GM23338 (cell line): ENCODE results near the gene SLC25A47. TPM values are rescaled to one million over a fixed set of nuclear protein-coding genes. Genes with fewer than 3 reads are reported as not detected.

Source experiments
- ATAC-seq: fragments of 200-7000 bp; cut with Tn5 transposase; 3 replicates; pipeline ENCODE4 v1.9.1; 2020
- DNase-seq: peaks from one replicate; pipeline ENCODE4 v3.0.0-alpha.2; 2015; ENCODE audit warnings: low spot score
- H2AFZ ChIP-seq: fragments of 200-600 bp; sonication (generic); 2 replicates; pipeline ENCODE4 v1.8.0; 2016; ENCODE audit warnings: antibody characterized with exemption, mild to moderate bottlenecking, moderate library complexity
- H3F3A ChIP-seq: fragments of 200-600 bp; sonication (generic); replicated peaks from 2 replicates; pipeline ENCODE4 v1.8.0; 2017; ENCODE audit warnings: antibody characterized with exemption, mixed run types, low read depth
- H3K27ac ChIP-seq: fragments of 200-600 bp; sonication (generic); 2 replicates; pipeline ENCODE4 v1.6.1; 2016; ENCODE audit warnings: low read depth
- H3K27me3 ChIP-seq: fragments of 200-600 bp; sonication (generic); 2 replicates; pipeline ENCODE4 v1.8.0; 2016; ENCODE audit warnings: mild to moderate bottlenecking, mixed run types, moderate library complexity; ENCODE audit not compliant: insufficient read depth
- H3K36me3 ChIP-seq: fragments of 200-600 bp; sonication (generic); 2 replicates; pipeline ENCODE4 v1.8.0; 2016; ENCODE audit warnings: mild to moderate bottlenecking; ENCODE audit not compliant: insufficient read depth
- H3K4me1 ChIP-seq: fragments of 200-600 bp; sonication (generic); 2 replicates; pipeline ENCODE4 v1.8.0; 2016; ENCODE audit warnings: mild to moderate bottlenecking, moderate library complexity; ENCODE audit not compliant: insufficient read depth
- H3K4me2 ChIP-seq: fragments of 200-600 bp; sonication (generic); 2 replicates; pipeline ENCODE4 v1.7.1; 2017; ENCODE audit warnings: mixed run types
- H3K4me3 ChIP-seq: fragments of 200-600 bp; sonication (generic); 2 replicates; pipeline ENCODE4 v1.6.1; 2016; ENCODE audit warnings: mixed run types
- H3K79me2 ChIP-seq: fragments of 200-600 bp; sonication (generic); replicated peaks from 2 replicates; pipeline ENCODE4 v1.8.0; 2017; ENCODE audit warnings: mild to moderate bottlenecking; ENCODE audit not compliant: insufficient read depth
- H3K9me2 ChIP-seq: fragments of 200-600 bp; sonication (generic); 2 replicates; pipeline ENCODE4 v1.8.0; 2017; ENCODE audit not compliant: insufficient read depth
- H4K20me1 ChIP-seq: fragments of 200-600 bp; sonication (generic); replicated peaks from 2 replicates; pipeline ENCODE4 v1.8.0; 2017; ENCODE audit warnings: mild to moderate bottlenecking; ENCODE audit not compliant: insufficient read depth
- H3K27ac Mint-ChIP-seq: 2 replicates; pipeline ENCODE4 v1.8.0; 2020; ENCODE audit warnings: inconsistent platforms, mild to moderate bottlenecking, moderate library complexity, mixed read lengths
- H3K27me3 Mint-ChIP-seq: 3 replicates; pipeline ENCODE4 v1.8.0; 2022; ENCODE audit warnings: low read depth, mild to moderate bottlenecking, moderate library complexity, mixed read lengths, inconsistent platforms; ENCODE audit not compliant: insufficient read depth, poor library complexity
- H3K36me3 Mint-ChIP-seq: 3 replicates; pipeline ENCODE4 v1.8.0; 2021; ENCODE audit warnings: low read depth, mild to moderate bottlenecking, inconsistent platforms, moderate library complexity, mixed read lengths
- H3K4me1 Mint-ChIP-seq: 3 replicates; pipeline ENCODE4 v1.8.0; 2020; ENCODE audit warnings: mild to moderate bottlenecking, inconsistent platforms, mixed read lengths
- H3K4me3 Mint-ChIP-seq: 3 replicates; pipeline ENCODE4 v1.8.0; 2021; ENCODE audit warnings: moderate library complexity, mild to moderate bottlenecking, inconsistent platforms, mixed read lengths
- H3K9me3 Mint-ChIP-seq: 3 replicates; pipeline ENCODE4 v1.8.0; 2020; ENCODE audit warnings: moderate library complexity, mild to moderate bottlenecking, inconsistent platforms, mixed read lengths
- CREB1 ChIP-seq: fragments of 250-450 bp; sonication (Bioruptor Pico); IDR thresholded peaks from 2 replicates; pipeline ENCODE4 v1.5.0; 2020; ENCODE audit warnings: low read depth, mild to moderate bottlenecking, moderate library complexity
- EZH2 ChIP-seq: fragments of 200-600 bp; sonication (generic); IDR thresholded peaks from one replicate; pipeline ENCODE4 v1.8.0; 2017; ENCODE audit warnings: antibody characterized with exemption, mild to moderate bottlenecking, low read depth; ENCODE audit not compliant: unreplicated experiment
- EZH2phosphoT487 ChIP-seq: fragments of 200-600 bp; sonication (generic); IDR thresholded peaks from one replicate; pipeline ENCODE4 v1.8.1; 2018; ENCODE audit warnings: antibody characterized with exemption; ENCODE audit not compliant: unreplicated experiment
- JUNB ChIP-seq: IDR thresholded peaks from one replicate; pipeline ENCODE4 v1.6.1; 2016; ENCODE audit warnings: antibody characterized with exemption; ENCODE audit not compliant: unreplicated experiment
- POLR2AphosphoS5 ChIP-seq: IDR thresholded peaks from 2 replicates; pipeline ENCODE4 v1.6.1; 2016; ENCODE audit warnings: antibody characterized with exemption, low read depth
- STAT1 ChIP-seq: IDR thresholded peaks from one replicate; pipeline ENCODE4 v1.6.1; 2016; ENCODE audit warnings: antibody characterized with exemption; ENCODE audit not compliant: unreplicated experiment
- polyA plus RNA-seq: library from polyadenylated mRNA; unstranded; fragments of >200 nt; fragmentation: Nextera tagmentation; extraction: Ambion mirVana; gene quantifications from 2 replicates; pipeline ENCODE4 v1.2.1, GENCODE V29; 2016
- total RNA-seq: library from RNA; depleted of rRNA; stranded (reverse); fragments of >200 nt; shearing (Covaris generic); gene quantifications from 2 replicates; pipeline ENCODE4 v1.2.3, GENCODE V29; 2014
- TF ChIP-seq, protein P1 (sequence below): fragments of 250-450 bp; sonication (Bioruptor Pico); IDR thresholded peaks from 2 replicates; pipeline ENCODE4 v1.5.0; 2020; ENCODE audit warnings: mild to moderate bottlenecking, moderate library complexity

SLC25A47 gene
- total and polyA plus RNA-seq, 2 experiments from 2014 or later: not detected

DNA sequence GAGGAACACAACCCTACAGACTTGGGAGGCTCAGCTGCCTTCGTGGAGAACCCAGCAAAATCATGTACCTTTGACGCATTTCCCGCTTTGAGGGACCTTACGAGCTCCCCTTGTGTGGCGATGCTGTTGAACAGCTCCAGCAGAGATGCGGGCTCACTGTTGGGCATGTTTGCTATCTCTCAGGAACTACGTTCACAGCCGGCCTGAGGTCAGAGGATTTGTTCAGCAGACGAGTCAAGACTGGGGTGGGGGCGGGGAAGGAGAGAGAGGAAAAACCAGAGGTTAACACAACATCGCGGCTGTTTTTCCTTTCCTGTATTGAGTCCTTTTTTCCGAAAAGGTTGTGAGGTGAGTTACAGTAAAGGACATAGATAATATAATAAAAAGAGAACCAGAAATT is 45.9 kb downstream of the SLC25A47 start:
- Histone ChIP-seq H2AFZ (no peak overlapping the region), H3K79me2 (peaks cover 39% of the 10 kb centered on the region), H3F3A (0 out of 2 replicates have a peak, but pooled peaks cover 3% of the 10 kb centered on the region), H4K20me1 (peaks cover 6% of the 10 kb centered on the region), H3K4me3 (no peak overlapping the region), H3K9me2 (no peaks in the 10 kb centered on the region), H3K4me2 (no peak overlapping the region), H3K27ac (no peak overlapping the region; the same call in 1 of the 2 replicates), H3K4me1 (peaks cover 18% of the 10 kb centered on the region), H3K27me3 (no peaks in the 10 kb centered on the region), H3K36me3 (peaks cover 35% of the 10 kb centered on the region; the same call in 1 of the 2 replicates)
- Mint-ChIP-seq H3K36me3 (peaks cover 88% of the 10 kb centered on the region), H3K4me3 (no peak overlapping the region), H3K9me3 (no peaks in the 10 kb centered on the region), H3K4me1 (peaks cover 24% of the 10 kb centered on the region), H3K27me3 (peaks cover 4% of the 10 kb centered on the region), H3K27ac (no peak overlapping the region)
- no peak for ATAC-seq
- TF ChIP-seq JUNB: no peak
- TF ChIP-seq, protein P1, sequence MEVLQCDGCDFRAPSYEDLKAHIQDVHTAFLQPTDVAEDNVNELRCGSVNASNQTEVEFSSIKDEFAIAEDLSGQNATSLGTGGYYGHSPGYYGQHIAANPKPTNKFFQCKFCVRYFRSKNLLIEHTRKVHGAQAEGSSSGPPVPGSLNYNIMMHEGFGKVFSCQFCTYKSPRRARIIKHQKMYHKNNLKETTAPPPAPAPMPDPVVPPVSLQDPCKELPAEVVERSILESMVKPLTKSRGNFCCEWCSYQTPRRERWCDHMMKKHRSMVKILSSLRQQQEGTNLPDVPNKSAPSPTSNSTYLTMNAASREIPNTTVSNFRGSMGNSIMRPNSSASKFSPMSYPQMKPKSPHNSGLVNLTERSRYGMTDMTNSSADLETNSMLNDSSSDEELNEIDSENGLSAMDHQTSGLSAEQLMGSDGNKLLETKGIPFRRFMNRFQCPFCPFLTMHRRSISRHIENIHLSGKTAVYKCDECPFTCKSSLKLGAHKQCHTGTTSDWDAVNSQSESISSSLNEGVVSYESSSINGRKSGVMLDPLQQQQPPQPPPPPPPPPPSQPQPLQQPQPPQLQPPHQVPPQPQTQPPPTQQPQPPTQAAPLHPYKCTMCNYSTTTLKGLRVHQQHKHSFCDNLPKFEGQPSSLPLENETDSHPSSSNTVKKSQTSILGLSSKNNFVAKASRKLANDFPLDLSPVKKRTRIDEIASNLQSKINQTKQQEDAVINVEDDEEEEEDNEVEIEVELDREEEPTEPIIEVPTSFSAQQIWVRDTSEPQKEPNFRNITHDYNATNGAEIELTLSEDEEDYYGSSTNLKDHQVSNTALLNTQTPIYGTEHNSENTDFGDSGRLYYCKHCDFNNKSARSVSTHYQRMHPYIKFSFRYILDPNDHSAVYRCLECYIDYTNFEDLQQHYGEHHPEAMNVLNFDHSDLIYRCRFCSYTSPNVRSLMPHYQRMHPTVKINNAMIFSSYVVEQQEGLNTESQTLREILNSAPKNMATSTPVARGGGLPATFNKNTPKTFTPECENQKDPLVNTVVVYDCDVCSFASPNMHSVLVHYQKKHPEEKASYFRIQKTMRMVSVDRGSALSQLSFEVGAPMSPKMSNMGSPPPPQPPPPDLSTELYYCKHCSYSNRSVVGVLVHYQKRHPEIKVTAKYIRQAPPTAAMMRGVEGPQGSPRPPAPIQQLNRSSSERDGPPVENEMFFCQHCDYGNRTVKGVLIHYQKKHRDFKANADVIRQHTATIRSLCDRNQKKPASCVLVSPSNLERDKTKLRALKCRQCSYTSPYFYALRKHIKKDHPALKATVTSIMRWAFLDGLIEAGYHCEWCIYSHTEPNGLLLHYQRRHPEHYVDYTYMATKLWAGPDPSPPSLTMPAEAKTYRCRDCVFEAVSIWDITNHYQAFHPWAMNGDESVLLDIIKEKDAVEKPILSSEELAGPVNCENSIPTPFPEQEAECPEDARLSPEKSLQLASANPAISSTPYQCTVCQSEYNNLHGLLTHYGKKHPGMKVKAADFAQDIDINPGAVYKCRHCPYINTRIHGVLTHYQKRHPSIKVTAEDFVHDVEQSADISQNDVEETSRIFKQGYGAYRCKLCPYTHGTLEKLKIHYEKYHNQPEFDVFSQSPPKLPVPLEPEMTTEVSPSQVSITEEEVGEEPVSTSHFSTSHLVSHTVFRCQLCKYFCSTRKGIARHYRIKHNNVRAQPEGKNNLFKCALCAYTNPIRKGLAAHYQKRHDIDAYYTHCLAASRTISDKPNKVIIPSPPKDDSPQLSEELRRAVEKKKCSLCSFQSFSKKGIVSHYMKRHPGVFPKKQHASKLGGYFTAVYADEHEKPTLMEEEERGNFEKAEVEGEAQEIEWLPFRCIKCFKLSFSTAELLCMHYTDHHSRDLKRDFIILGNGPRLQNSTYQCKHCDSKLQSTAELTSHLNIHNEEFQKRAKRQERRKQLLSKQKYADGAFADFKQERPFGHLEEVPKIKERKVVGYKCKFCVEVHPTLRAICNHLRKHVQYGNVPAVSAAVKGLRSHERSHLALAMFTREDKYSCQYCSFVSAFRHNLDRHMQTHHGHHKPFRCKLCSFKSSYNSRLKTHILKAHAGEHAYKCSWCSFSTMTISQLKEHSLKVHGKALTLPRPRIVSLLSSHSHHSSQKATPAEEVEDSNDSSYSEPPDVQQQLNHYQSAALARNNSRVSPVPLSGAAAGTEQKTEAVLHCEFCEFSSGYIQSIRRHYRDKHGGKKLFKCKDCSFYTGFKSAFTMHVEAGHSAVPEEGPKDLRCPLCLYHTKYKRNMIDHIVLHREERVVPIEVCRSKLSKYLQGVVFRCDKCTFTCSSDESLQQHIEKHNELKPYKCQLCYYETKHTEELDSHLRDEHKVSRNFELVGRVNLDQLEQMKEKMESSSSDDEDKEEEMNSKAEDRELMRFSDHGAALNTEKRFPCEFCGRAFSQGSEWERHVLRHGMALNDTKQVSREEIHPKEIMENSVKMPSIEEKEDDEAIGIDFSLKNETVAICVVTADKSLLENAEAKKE (CRISPR knock-in tag): no peak
- no peak for DNase-seq

- peaks cover 28% of the 10 kb centered on the region for H3K4me1 ChIP-seq
- H3K4me2 ChIP-seq: no peak overlapping the region
- peaks cover 6% of the 10 kb centered on the region for H4K20me1 ChIP-seq
- Mint-ChIP-seq H3K4me1 (peaks cover 34% of the 10 kb centered on the region), H3K27ac (no peak overlapping the region), H3K27me3 (peaks cover 4% of the 10 kb centered on the region), H3K9me3 (no peaks in the 10 kb centered on the region), H3K36me3 (peaks cover 90% of the 10 kb centered on the region), H3K4me3 (no peak overlapping the region)
- H3K36me3 ChIP-seq: peaks cover 30% of the 10 kb centered on the region; the same call in 1 of the 2 replicates
- no peaks in the 10 kb centered on the region for H3K27me3 ChIP-seq
- no peak overlapping the region for H3K27ac ChIP-seq
- 0 out of 2 replicates have a peak, but pooled peaks cover 3% of the 10 kb centered on the region for H3F3A ChIP-seq
- H2AFZ ChIP-seq: no peak overlapping the region
- no peak for ATAC-seq
- H3K9me2 ChIP-seq: no peaks in the 10 kb centered on the region
- H3K79me2 ChIP-seq: peaks cover 49% of the 10 kb centered on the region
- no peak for DNase-seq
- H3K4me3 ChIP-seq: no peak overlapping the region
- TF ChIP-seq CREB1 (no peak), POLR2AphosphoS5 (no peak), EZH2 (no peak), EZH2phosphoT487 (no peak), STAT1 (no peak)
- TF ChIP-seq, protein P1 (CRISPR knock-in tag): no peak
Observed at GRCh38 chr14:100370003-100370402, 46.9 kb downstream of the SLC25A47 start.
